Pancreas (tissue), 10 donors: ENCODE data around the gene UQCC5. TPM values are rescaled to one million over a fixed set of nuclear protein-coding genes. Genes with fewer than 3 reads are reported as not detected.

Experiments
- ATAC-seq, 4 donors: fragments of 200-7000 bp; cut with Tn5 transposase; one replicate each; pipeline versions ENCODE4 v1.8.0 to v1.9.1; 2020; ENCODE audit warnings: mild to moderate bottlenecking in 4 of 4, moderate library complexity in 4 of 4
- DNase-seq, 6 donors: peaks; one replicate each; pipeline ENCODE4 v3.0.0-alpha.2; 2020
- FAIRE-seq: peaks from 2 replicates; lab custom pipeline; 2012; peaks lifted over from hg19 to GRCh38; lab: Jason Lieb, UNC
- H3K27ac ChIP-seq, 4 donors: fragments of 200-600 bp; sonication (generic); 1 replicate in 3 of 4; 2 replicates in 1 of 4; pipeline versions ENCODE4 v1.5.0 to v1.8.0; 2020
- H3K27me3 ChIP-seq, 4 donors: fragments of 200-600 bp; one replicate each; pipeline ENCODE4 v1.8.0; 2021
- H3K36me3 ChIP-seq, 3 donors: fragments of 200-600 bp; sonication (generic) in 1 of 3; one replicate each; pipeline versions ENCODE4 v1.5.0 to v1.8.0; 2020 to 2021
- H3K4me1 ChIP-seq, 3 donors: fragments of 200-600 bp; one replicate each; pipeline ENCODE4 v1.8.0; 2021
- H3K4me3 ChIP-seq, 4 donors: fragments of 200-600 bp; sonication (generic) in 2 of 4; one replicate each; pipeline versions ENCODE4 v1.5.0 to v1.8.0; 2020 to 2021
- H3K9me3 ChIP-seq, 4 donors: fragments of 200-600 bp; one replicate each; pipeline ENCODE4 v1.8.0; 2021
- WGBS, 2 donors: extraction: QIAGEN DNeasy Blood & Tissue Kit; methylation state at CpG; one replicate each; pipeline ENCODE4 v1.1.7; 2013; 5-methylcytosine and 5-hydroxymethylcytosine counted together
- intact Hi-C, 3 donors: fragments of 100-400 bp; cut with DNase I; formaldehyde crosslinking; loops; one replicate each; pipeline versions ENCODE4 v1.11.1 to v1.14.2; 2022
- polyA plus RNA-seq, 2 donors: library from polyadenylated mRNA; stranded (reverse); fragments of 200-250 nt; gene quantifications; one replicate each; pipeline ENCODE4 v1.2.3, GENCODE V29; 2013
- total RNA-seq, 6 donors: library from RNA; stranded (reverse); fragmentation: NEBNext Ultra II Directional in 4 of 6; extraction: Animal tissue kit (Norgen Biotek cat#: 25700) in 4 of 6; gene quantifications; one replicate each; pipeline versions ENCODE4 v1.2.1 to v1.2.4, GENCODE V29; 2021 to 2023
- TF ChIP-seq, protein P1 (sequence below), 4 donors: fragments of 200-600 bp; sonication (generic) in 3 of 4; IDR thresholded peaks; one replicate each; pipeline versions ENCODE4 v1.5.0 to v1.8.0; 2021; ENCODE audit warnings: antibody characterized with exemption in 4 of 4
- donor health status: healthy with polysubstance abuse.
- donor health status: DM: no; HTN: no; CAD: no; lungs with moderate emphysema.
- donor health status: DM: no; HTN: no; CAD: no.
- donor health status: control.
- donor health status: control.
- donor health status: Bipolar disorder and iron deficiency.
- donor health status: DM: yes; HTN: yes; CAD: no.
- donor health status: DM: no; HTN: no; CAD: no.
- donor health status: DM: no; HTN: no; CAD: no.
- donor health status: DM: yes; HTN: yes; CAD: no.

UQCC5 gene
- total and polyA plus RNA-seq, 8 donors: 5.0 to 41.8 (median 7.7) TPM

DNA sequence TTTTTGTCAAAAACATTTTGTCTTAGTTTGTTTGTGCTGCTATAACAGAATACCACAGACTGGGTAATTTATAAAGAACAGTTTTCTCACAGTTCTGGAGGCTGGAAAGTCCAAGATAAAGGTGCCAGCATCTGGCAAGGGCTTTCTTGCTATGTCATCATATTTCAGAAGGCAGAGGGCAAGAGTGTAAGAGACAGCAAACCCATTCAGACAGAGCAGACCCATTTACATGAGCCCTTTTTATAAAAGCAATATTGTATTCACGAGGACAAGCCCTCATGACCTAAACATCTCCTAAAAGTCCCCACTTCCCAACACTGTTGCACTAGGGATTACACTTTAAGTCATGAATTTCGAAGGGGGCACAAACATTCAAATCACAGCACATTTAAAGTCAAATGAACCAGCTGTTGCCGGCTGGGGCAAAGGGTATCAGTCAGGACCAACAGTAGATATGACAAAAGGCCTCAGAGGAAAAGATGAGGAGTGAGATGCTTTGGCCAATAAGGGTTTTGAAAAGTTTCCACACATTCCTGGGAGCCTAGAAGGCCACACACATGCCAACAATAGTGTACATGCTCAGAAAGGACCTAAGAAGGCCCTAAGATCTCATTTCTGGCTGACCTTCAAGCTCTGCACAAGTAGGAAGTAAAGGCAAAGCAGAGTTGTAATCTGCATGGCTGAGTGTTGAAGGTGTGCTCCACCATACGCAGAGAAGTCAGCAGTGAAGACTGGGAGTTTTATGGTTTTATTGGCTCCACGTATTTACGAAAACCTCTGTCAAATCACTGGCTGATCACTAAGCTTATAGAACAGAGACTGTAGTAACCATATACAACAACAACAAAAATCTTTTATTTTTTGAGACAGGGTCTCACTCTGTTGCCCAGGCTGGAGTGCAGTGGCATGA, 37.9 kb downstream of the UQCC5 start:
- WGBS, 2 donors: 92 to 93% methylated on average over 6 of the region's 6 CpGs
- intact Hi-C loops: no loop called here
- TF ChIP-seq, protein P1, sequence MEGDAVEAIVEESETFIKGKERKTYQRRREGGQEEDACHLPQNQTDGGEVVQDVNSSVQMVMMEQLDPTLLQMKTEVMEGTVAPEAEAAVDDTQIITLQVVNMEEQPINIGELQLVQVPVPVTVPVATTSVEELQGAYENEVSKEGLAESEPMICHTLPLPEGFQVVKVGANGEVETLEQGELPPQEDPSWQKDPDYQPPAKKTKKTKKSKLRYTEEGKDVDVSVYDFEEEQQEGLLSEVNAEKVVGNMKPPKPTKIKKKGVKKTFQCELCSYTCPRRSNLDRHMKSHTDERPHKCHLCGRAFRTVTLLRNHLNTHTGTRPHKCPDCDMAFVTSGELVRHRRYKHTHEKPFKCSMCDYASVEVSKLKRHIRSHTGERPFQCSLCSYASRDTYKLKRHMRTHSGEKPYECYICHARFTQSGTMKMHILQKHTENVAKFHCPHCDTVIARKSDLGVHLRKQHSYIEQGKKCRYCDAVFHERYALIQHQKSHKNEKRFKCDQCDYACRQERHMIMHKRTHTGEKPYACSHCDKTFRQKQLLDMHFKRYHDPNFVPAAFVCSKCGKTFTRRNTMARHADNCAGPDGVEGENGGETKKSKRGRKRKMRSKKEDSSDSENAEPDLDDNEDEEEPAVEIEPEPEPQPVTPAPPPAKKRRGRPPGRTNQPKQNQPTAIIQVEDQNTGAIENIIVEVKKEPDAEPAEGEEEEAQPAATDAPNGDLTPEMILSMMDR (IDR thresholded peaks at IDR 0.05): no peak
- no peak for ATAC-seq
- Histone ChIP-seq H3K9me3 (no peaks in the 10 kb centered on the region), H3K4me1 (no peaks in the 10 kb centered on the region), H3K36me3 (peaks cover 0 to 23% (median 5%) of the 10 kb centered on the region in 3 donors), H3K27me3 (no peaks in the 10 kb centered on the region), H3K4me3 (no peak overlapping the region), H3K27ac (no peak overlapping the region)
- no peak for DNase-seq
- no peak for FAIRE-seq

Other genes with a start within 250 kb of the UQCC5 start
- 10 to 100 TPM in 1 of 6 donors, 1 to 10 TPM in 5; 4.1 to 11.6 (median 6.8) TPM for gene GLYCTK, start 248.8 kb upstream of the UQCC5 start, total RNA-seq
- 10 to 100 TPM; 13.8 to 19.3 TPM for gene GLYCTK, start 248.8 kb upstream of the UQCC5 start, polyA plus RNA-seq
- gene DNAH1, start 220.3 kb upstream of the UQCC5 start, total RNA-seq: 1 to 10 TPM; 2.9 to 5.1 (median 4.1) TPM
- gene DNAH1, start 220.3 kb upstream of the UQCC5 start, polyA plus RNA-seq: 10 to 100 TPM in 1 of 2 donors, 1 to 10 TPM in 1; 8.1 to 11.4 TPM
- gene BAP1, start 126.6 kb upstream of the UQCC5 start, total RNA-seq: 10 to 100 TPM; 29.1 to 44.0 (median 34.1) TPM
- 10 to 100 TPM; 60.1 to 71.0 TPM for gene BAP1, start 126.6 kb upstream of the UQCC5 start, polyA plus RNA-seq
- gene PHF7, start 125.9 kb upstream of the UQCC5 start, total RNA-seq: 1 to 10 TPM; 2.9 to 7.3 (median 4.7) TPM
- gene PHF7, start 125.9 kb upstream of the UQCC5 start, polyA plus RNA-seq: 1 to 10 TPM; 4.8 to 8.5 TPM
- gene SEMA3G, start 91.5 kb upstream of the UQCC5 start, total RNA-seq: 1 to 10 TPM in 5 of 6 donors, under 1 TPM in 1; 0.75 to 5.4 (median 2.4) TPM
- gene SEMA3G, start 91.5 kb upstream of the UQCC5 start, polyA plus RNA-seq: 1 to 10 TPM; 3.8 to 4.9 TPM
- gene TNNC1, start 82.6 kb upstream of the UQCC5 start, total RNA-seq: 1 to 10 TPM in 3 of 6 donors, under 1 TPM in 3; 0.40 to 3.2 (median 1.1) TPM
- 1 to 10 TPM; 5.9 to 6.3 TPM for gene TNNC1, start 82.6 kb upstream of the UQCC5 start, polyA plus RNA-seq
- gene NISCH, start 81.0 kb upstream of the UQCC5 start, total RNA-seq: 10 to 100 TPM; 24.4 to 52.6 (median 32.4) TPM
- 100 to 1,000 TPM; 106 to 109 TPM for gene NISCH, start 81.0 kb upstream of the UQCC5 start, polyA plus RNA-seq
- 10 to 100 TPM in 5 of 6 donors, 1 to 10 TPM in 1; 8.2 to 57.7 (median 36.3) TPM for gene STAB1, start 41.3 kb upstream of the UQCC5 start, total RNA-seq
- gene STAB1, start 41.3 kb upstream of the UQCC5 start, polyA plus RNA-seq: 100 to 1,000 TPM; 122 to 140 TPM
- 10 to 100 TPM in 1 of 6 donors, 1 to 10 TPM in 5; 3.5 to 14.5 (median 7.7) TPM for gene NT5DC2, start 2.7 kb upstream of the UQCC5 start, total RNA-seq
- gene NT5DC2, start 2.7 kb upstream of the UQCC5 start, polyA plus RNA-seq: 10 to 100 TPM; 17.3 to 37.6 TPM
- 10 to 100 TPM; 18.3 to 34.9 (median 27.1) TPM for gene PBRM1, start 149.3 kb downstream of the UQCC5 start, total RNA-seq
- 1 to 10 TPM; 7.4 to 9.6 TPM for gene PBRM1, start 149.3 kb downstream of the UQCC5 start, polyA plus RNA-seq
- 10 to 100 TPM; 22.4 to 57.7 (median 45.5) TPM for gene GNL3, start 149.4 kb downstream of the UQCC5 start, total RNA-seq
- gene GNL3, start 149.4 kb downstream of the UQCC5 start, polyA plus RNA-seq: 10 to 100 TPM; 56.8 to 65.6 TPM
- 10 to 100 TPM; 19.0 to 35.0 (median 21.0) TPM for gene GLT8D1, start 169.2 kb downstream of the UQCC5 start, total RNA-seq
- 10 to 100 TPM; 24.3 to 40.7 TPM for gene GLT8D1, start 169.2 kb downstream of the UQCC5 start, polyA plus RNA-seq
- gene SPCS1, start 169.5 kb downstream of the UQCC5 start, total RNA-seq: 10 to 100 TPM; 54.9 to 87.1 (median 58.7) TPM
- 100 to 1,000 TPM in 1 of 2 donors, 10 to 100 TPM in 1; 52.4 to 121 TPM for gene SPCS1, start 169.5 kb downstream of the UQCC5 start, polyA plus RNA-seq
- 10 to 100 TPM; 12.2 to 22.0 (median 16.1) TPM for gene NEK4, start 234.3 kb downstream of the UQCC5 start, total RNA-seq
- gene NEK4, start 234.3 kb downstream of the UQCC5 start, polyA plus RNA-seq: 1 to 10 TPM; 4.0 to 5.0 TPM
- 1 to 10 TPM in 1 of 6 donors, under 1 TPM in 4, not detected in 1; 0.32 to 1.9 (median 0.43) TPM for gene ITIH1, start 241.0 kb downstream of the UQCC5 start, total RNA-seq
- gene ITIH1, start 241.0 kb downstream of the UQCC5 start, polyA plus RNA-seq: 1 to 10 TPM; 1.1 to 1.2 TPM